ES-I3 (cell line): ENCODE measurements around the gene ZNF224.
"Not testable (repeated sequence)": the region's sequence is repeated elsewhere in the genome, so short reads cannot be mapped to it uniquely, and the experiment has no call there.

ENCODE experiments used
- H3K36me3 ChIP-seq: 2 replicates; pipeline ENCODE4 v1.6.1; 2013; ENCODE audit warnings: mild to moderate bottlenecking, low read length, control low read depth, moderate library complexity; ENCODE audit not compliant: insufficient read depth
- H3K4me1 ChIP-seq: 2 replicates; pipeline ENCODE4 v1.6.1; 2013; ENCODE audit warnings: mild to moderate bottlenecking, control low read depth, low read length; ENCODE audit not compliant: insufficient read depth
- H3K9ac ChIP-seq: 2 replicates; pipeline ENCODE4 v1.6.1; 2013; ENCODE audit warnings: low read depth, mild to moderate bottlenecking, low read length, moderate library complexity
- H3K9me3 ChIP-seq: 2 replicates; pipeline ENCODE4 v1.6.1; 2013; ENCODE audit warnings: mild to moderate bottlenecking, low read length, moderate library complexity; ENCODE audit not compliant: control insufficient read depth, insufficient read depth

ZNF224 gene

GRCh38 chr19:44107751-44108150 lies 13.6 kb downstream of the ZNF224 start:
- H3K4me1 ChIP-seq, result no peaks in the 10 kb centered on the region
- H3K9me3 ChIP-seq, result peaks cover 8% of the 10 kb centered on the region
- H3K9ac ChIP-seq, result no peak overlapping the region
- H3K36me3 ChIP-seq, result peaks cover 25% of the 10 kb centered on the region

GRCh38 chr19:44109458-44109857 lies 15.3 kb downstream of the ZNF224 start:
- Histone ChIP-seq H3K9ac (no peak overlapping the region), H3K9me3 (peaks cover 8% of the 10 kb centered on the region), H3K4me1 (no peaks in the 10 kb centered on the region), H3K36me3 (peaks cover 25% of the 10 kb centered on the region)

- H3K9ac ChIP-seq, result peak overlapping the region; percentile 87
Observed at GRCh38 chr19:44111910-44112463, 17.8 kb downstream of the ZNF224 start.

GRCh38 chr19:44112802-44113137 lies 18.6 kb downstream of the ZNF224 start:
- Histone ChIP-seq H3K9ac (peak overlapping the region; percentile 87), H3K36me3 (peaks cover 7% of the 10 kb centered on the region; the same call in 1 of the 2 replicates), H3K9me3 (peaks cover 6% of the 10 kb centered on the region), H3K4me1 (no peaks in the 10 kb centered on the region)

More at GRCh38 chr19:44111910-44112463, 17.8 kb downstream of the ZNF224 start:
- H3K9me3 ChIP-seq, result peaks cover 8% of the 10 kb centered on the region
- no peaks in the 10 kb centered on the region for H3K4me1 ChIP-seq
- peaks cover 15% of the 10 kb centered on the region for H3K36me3 ChIP-seq

GRCh38 chr19:44113138-44113783 lies 19.1 kb downstream of the ZNF224 start, which contains the start of gene ZNF225:
ZNF225 (plus strand) TSS chr19:44113399; CDS start chr19:44115828, 2,429 bp downstream.
- H3K36me3 ChIP-seq, result peaks cover 4% of the 10 kb centered on the region; the same call in 1 of the 2 replicates
- H3K4me1 ChIP-seq, result no peaks in the 10 kb centered on the region
- H3K9me3 ChIP-seq, result 0 out of 2 replicates have a peak, but pooled peaks cover 1% of the 10 kb centered on the region
- peak within 1 kb of the TSS; percentile 87 for H3K9ac ChIP-seq

GRCh38 chr19:44113784-44114390 lies 19.7 kb downstream of the ZNF224 start:
- Histone ChIP-seq H3K36me3 (no peaks in the 10 kb centered on the region), H3K4me1 (no peaks in the 10 kb centered on the region), H3K9ac (peak overlapping the region; percentile 87), H3K9me3 (no peaks in the 10 kb centered on the region)

- not testable (repeated sequence) for H3K9ac ChIP-seq, H3K36me3 ChIP-seq, H3K4me1 ChIP-seq, H3K9me3 ChIP-seq
Observed at GRCh38 chr19:44121162-44121561, 27.0 kb downstream of the ZNF224 start.

- Histone ChIP-seq H3K9me3 (no peaks in the 10 kb centered on the region), H3K36me3 (peaks cover 12% of the 10 kb centered on the region; the same call in 1 of the 2 replicates), H3K4me1 (no peaks in the 10 kb centered on the region), H3K9ac (no peak overlapping the region)
Observed at GRCh38 chr19:44131955-44132354, 37.8 kb downstream of the ZNF224 start.

- Histone ChIP-seq H3K36me3 (no peaks in the 10 kb centered on the region), H3K9me3 (no peaks in the 10 kb centered on the region), H3K9ac (peak within 1 kb of the TSS; percentile 87), H3K4me1 (no peaks in the 10 kb centered on the region)
Observed at GRCh38 chr19:44141191-44142058, 47.3 kb downstream of the ZNF224 start, which contains the start of gene ZNF234. ZNF234 (plus strand) TSS chr19:44141554; CDS start chr19:44144633, 3,079 bp downstream.

GRCh38 chr19:44142059-44142433 lies 47.9 kb downstream of the ZNF224 start:
- Histone ChIP-seq H3K36me3 (no peaks in the 10 kb centered on the region), H3K4me1 (no peaks in the 10 kb centered on the region), H3K9ac (peak overlapping the region; percentile 87), H3K9me3 (no peaks in the 10 kb centered on the region)

- no peak overlapping the region for H3K9ac ChIP-seq
- peaks cover 8% of the 10 kb centered on the region; the same call in 1 of the 2 replicates for H3K36me3 ChIP-seq
- H3K9me3 ChIP-seq, result no peaks in the 10 kb centered on the region; the same call in 1 of the 2 replicates
- no peaks in the 10 kb centered on the region for H3K4me1 ChIP-seq
Observed at GRCh38 chr19:44149776-44150175, 55.6 kb downstream of the ZNF224 start.

GRCh38 chr19:44151491-44151890 lies 57.3 kb downstream of the ZNF224 start:
- peaks cover 13% of the 10 kb centered on the region for H3K36me3 ChIP-seq
- H3K4me1 ChIP-seq, result no peaks in the 10 kb centered on the region

GRCh38 chr19:44156475-44156874 lies 62.3 kb downstream of the ZNF224 start:
- H3K9me3 ChIP-seq, result peaks cover 5% of the 10 kb centered on the region
- H3K36me3 ChIP-seq, result peaks cover 21% of the 10 kb centered on the region

More at GRCh38 chr19:44151491-44151890, 57.3 kb downstream of the ZNF224 start:
- H3K9me3 ChIP-seq, result peaks cover 2% of the 10 kb centered on the region
- H3K9ac ChIP-seq, result no peak overlapping the region

More at GRCh38 chr19:44156475-44156874, 62.3 kb downstream of the ZNF224 start:
- Histone ChIP-seq H3K9ac (no peak overlapping the region), H3K4me1 (no peaks in the 10 kb centered on the region)
